Activated CD4-positive, alpha-beta T cell treated with anti-CD3 and anti-CD28 coated beads for 24 hours (primary cell): ENCODE data around the gene SAP30L.

ENCODE experiments used
- DNase-seq, 2 donors: peaks; one replicate each; pipeline ENCODE4 v3.0.0-alpha.2; 2020; ENCODE audit warnings: low read depth in 2 of 2

The SAP30L gene

GRCh38 chr5:154464438-154464837 lies 18.6 kb downstream of the SAP30L start:
- no peak for DNase-seq

GRCh38 chr5:154465169-154465568 lies 19.4 kb downstream of the SAP30L start:
- no peak for DNase-seq

GRCh38 chr5:154466147-154466546 lies 20.4 kb downstream of the SAP30L start:
- no peak for DNase-seq

GRCh38 chr5:154466671-154467070 lies 20.9 kb downstream of the SAP30L start:
- no peak for DNase-seq

- peak; percentile 71 to 80 for DNase-seq
These were observed 22.0 kb downstream of the SAP30L start for GRCh38 chr5:154467655-154468354.

- no peak for DNase-seq
These were observed 24.3 kb downstream of the SAP30L start for GRCh38 chr5:154470137-154470536.

- no peak for DNase-seq
These were observed 25.4 kb downstream of the SAP30L start for GRCh38 chr5:154470947-154471870.

GRCh38 chr5:154472871-154473580 lies 27.2 kb downstream of the SAP30L start:
- DNase-seq = no peak

GRCh38 chr5:154473581-154474283 lies 27.9 kb downstream of the SAP30L start:
- no peak for DNase-seq

- no peak for DNase-seq
These were observed 28.9 kb downstream of the SAP30L start for GRCh38 chr5:154474396-154475334.

- DNase-seq = no peak
These were observed 30.0 kb downstream of the SAP30L start for GRCh38 chr5:154475591-154476353.

GRCh38 chr5:154476354-154477205 lies 30.8 kb downstream of the SAP30L start:
- DNase-seq = no peak

- DNase-seq = no peak
These were observed 31.8 kb downstream of the SAP30L start for GRCh38 chr5:154477382-154478223.

GRCh38 chr5:154478224-154478565 lies 32.4 kb downstream of the SAP30L start, which contains the start of gene HAND1:
TSS of gene HAND1 (minus strand) at chr5:154478227. CDS start at chr5:154478008, 219 bp downstream.
- DNase-seq = no peak

- no peak for DNase-seq
These were observed 33.0 kb downstream of the SAP30L start for GRCh38 chr5:154478752-154479159.

GRCh38 chr5:154479160-154479943 lies 33.6 kb downstream of the SAP30L start:
- no peak for DNase-seq
